ENCODE results near the gene AOPEP.

- TF ChIP-seq PRDM1 (tag by site-specific recombination; IDR thresholded peaks at IDR 0.05) (no peak), ZNF133 (tag by site-specific recombination; IDR thresholded peaks at IDR 0.05) (no peak)
These were observed 291.8 kb downstream of the AOPEP start for GRCh38 chr9:95018099-95018936.

Measured in HEK293 (cell line).